Anterior cingulate cortex (tissue), 58 donors: ENCODE measurements around the gene FKBP5.
A peak's percentile ranks its signal among the peaks of the same experiment; 100 is the strongest.

Experiments
- DNase-seq, 58 donors: peaks; one replicate each; lab custom pipeline; 2025; lab: John Stamatoyannopoulos, UW

The FKBP5 gene

DNA sequence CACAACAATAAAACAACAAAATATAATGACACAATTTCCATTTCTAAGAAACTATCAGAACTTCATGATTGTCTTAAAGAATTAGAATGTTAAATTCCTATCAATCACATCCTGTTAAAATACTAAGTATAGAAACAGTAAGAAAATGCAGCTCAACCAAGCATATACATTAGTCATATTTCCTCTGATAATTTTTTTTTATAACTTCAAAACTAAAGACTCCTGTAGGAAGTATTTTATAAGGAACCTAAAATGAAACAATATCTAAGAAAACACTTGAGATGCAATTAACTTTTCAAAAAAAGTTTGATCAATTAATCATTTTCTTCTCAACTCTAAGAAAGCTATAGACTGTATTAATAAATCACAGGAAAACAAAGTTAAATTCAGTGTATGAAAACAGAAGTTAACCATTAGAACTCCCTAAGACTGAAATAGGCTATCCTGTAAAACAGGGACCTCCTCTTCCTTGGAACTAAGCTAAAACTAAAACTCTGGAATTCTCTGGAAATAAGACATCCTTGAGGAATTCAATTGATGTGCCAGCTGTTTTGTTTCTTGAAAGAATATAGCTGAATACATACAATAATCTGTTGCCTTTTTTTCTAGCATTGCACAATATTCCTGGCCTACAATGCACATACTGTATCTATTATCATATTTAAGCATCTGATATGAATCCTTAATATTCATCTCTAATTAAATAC is 19.8 kb downstream of the FKBP5 start:
- DNase-seq: no peak

DNA sequence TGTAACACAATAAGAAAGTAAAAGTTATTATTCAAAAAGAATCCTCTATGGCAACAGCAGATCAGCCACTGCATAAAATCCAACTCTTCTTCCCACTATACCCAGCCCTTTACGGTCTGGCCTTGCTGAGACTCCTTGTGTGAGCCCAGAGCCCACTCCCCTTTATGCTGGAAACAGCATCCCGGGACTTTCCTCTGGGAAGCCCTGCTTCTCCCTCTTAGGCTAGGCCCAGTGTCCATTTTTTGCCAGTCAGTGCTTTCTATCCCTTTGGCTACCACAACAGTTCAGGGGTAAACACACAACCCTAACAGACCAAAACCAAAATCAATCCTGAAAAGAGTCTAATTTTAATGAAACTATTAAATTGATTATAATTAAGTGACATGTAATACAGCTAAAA is 20.6 kb downstream of the FKBP5 start:
- no peak for DNase-seq

DNA sequence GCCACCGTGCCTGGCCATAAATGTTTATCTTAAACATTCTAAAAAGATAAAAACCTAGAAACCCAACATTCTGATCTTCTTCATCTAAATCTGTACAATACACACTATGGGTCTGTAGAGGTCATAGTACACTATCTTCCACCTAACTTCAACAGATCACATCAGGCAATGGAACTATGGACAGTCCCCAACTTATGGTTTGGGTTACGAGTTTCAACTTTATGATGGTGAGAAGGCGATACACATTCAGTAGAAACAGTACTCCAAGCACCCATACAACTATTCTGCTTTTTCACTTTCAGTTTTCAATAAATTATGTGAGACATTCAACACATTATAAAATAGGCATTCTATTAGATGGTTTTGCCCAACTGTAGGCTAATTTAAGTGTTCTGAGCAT is 23.1 kb downstream of the FKBP5 start:
- no peak for DNase-seq

DNA sequence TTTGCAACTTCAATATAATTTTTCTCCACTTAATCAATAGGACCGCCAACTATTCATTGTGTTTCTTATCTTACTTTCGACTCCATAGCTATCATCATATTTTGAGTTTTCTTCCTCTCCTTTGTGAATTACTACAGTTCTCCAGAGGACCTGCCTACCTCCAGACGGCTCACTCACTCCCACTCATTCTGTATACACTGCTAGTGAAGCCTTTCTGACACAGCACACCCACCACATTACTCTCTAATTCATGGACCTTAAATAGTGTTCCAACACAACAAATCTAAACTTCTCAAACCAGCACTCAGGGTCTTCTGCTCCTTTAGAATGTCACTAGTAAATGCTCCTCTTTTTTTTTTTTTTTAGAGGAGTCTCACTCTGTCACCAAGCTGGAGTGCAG is 23.8 kb downstream of the FKBP5 start:
- no peak for DNase-seq

DNA sequence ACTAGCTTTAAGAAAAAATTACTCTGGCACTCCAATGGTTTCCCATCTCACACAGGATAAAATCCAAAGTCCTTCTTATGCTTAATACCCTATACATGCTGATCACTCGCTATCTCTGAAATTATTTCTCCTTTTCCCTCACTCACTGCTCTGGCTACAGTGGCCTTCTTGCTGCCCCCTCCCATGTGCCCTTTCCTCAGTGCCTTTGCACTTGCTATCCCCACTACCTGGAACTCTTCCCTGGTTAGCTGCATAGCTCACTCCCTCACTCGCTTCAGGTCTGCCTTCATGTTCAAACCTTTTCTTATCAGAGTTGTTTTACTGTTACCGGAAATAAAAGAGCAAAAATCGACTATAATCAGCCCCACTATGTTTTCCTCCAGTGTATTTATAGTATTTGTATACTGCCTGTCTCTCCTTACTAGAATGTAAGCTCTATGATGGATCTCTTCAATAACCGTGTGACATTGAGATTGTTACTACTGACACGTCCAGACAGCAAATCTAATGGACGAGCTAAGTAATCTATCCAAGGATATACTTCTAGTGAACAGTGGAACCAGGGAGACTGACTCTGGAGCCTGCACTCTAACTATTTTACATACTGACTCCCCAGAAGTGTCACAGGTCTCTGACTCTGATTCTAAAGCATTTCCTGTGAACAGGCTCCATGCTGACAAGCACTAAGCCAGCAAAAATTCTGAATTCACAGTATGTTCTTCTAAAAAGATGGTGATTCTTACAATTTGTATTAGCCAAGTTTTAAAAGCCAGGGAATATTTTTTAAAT is 25.1 kb downstream of the FKBP5 start:
- DNase-seq: peak in 1 of 58 donors; percentile 0

DNA sequence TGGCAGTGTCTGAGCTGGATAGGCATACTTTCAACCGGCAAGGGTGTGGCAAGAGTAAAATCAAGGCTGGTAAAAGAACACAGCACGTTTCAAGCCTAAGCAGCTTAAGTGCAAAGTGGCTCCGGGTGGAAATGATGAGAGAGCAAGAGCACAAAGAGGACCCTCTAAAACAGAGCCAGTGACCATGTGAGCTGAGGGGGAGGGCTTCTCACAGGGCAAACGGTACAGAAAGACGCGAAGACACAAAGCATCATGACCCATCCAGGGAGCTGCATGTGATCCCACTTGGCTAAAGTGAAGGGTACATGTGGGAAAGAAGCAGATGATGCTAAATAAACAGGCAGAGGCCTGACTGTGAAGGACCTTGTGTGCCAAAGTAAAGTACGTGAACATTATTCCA is 25.7 kb downstream of the FKBP5 start:
- DNase-seq: peak in 4 of 58 donors; percentile 4 to 14 (median 7)

DNA sequence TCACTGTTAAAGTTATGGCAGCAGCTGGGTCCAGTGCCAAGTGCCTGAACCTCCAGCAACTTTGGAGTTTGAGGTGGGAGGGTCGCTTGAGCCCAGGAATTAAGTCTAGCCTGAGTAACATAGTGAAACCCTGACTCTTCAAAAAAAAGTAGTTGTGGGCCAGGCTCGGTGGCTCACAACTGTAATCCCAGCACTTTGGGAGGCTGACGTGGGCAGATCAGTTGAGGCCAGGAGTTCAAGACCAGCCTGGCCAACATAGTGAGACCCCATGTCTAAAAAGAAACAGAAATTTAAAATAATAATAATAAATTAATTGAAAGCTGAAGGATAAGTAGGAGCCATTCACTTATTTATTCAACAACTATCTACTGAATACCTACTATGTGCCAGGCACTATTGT is 33.8 kb downstream of the FKBP5 start:
- DNase-seq: no peak

DNA sequence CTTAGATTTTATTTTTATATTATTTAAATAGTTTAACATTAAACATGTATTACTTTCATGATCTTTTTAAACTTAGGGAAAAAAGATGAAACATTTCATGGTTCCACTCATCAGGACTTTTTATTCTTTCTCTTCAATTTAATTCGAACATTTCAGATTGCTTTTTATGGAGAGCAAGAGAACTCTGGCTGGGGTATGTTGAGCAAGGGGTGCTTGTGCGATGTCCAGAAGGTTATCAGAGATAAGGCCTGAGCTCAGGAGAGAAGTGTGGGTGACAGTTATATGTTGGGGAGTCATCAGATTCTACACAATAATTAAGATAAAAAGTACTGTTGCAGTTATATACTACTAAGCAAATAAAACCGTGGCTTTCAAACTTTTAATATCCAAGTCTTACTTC is 37.5 kb downstream of the FKBP5 start:
- DNase-seq: no peak

DNA sequence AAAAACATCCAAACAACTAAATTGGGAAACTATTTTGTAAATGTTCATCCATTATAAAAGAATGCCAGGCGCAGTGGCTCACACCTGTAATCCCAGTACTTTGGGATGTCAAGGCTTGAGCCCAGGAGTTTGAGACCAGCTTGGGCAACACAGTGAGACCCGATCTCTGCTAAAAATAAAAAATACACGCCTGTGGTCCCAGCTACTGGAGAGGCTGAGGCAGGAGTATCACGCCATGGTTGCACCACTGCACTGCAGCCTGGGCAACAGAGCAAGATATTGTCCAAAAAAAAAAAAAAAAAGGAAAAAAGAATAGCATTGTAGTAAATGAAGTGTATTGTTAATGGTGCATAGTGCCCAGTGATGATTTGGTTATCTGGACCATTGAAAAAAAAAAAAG is 38.7 kb downstream of the FKBP5 start:
- peak in 5 of 58 donors; percentile 1 to 26 (median 12) for DNase-seq

DNA sequence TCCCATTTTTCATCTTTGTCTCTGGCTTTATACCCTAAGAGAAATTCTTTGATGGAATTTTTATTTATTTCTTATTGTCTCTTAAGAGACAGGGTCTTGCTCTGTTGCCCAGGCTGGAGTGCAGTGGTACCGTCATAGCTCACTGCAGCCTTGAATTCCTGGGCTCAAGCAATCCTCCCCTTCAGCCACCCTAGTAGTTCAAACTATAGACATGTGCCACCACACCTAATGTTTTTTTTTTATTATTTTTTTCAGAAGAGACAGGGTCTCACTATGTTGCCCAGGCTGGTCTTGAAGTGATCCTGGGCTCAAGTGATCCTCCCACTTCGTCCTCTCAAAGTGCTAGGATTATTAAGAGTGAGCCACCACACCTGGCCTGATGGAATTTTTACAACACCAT is 40.5 kb downstream of the FKBP5 start:
- no peak for DNase-seq

DNA sequence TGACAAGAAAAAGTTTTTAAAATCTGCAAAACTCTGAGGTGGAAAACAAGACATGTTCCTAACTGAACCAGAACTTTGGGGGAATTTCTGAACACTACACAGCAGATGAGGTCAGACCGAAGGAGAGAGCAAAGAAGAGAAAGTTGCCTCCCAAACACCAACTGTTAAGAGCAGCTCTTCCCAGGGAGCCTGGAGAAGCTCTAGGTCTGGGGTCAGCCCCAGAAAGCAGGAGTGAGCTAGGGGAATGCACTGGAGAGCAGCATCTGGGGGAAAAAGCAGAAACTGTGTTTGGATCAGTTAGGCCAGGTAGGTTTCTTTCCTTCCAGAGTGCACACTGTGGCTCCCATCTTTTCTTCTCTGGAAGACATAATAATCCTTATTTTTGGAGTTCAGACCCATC is 41.3 kb downstream of the FKBP5 start:
- no peak for DNase-seq

DNA sequence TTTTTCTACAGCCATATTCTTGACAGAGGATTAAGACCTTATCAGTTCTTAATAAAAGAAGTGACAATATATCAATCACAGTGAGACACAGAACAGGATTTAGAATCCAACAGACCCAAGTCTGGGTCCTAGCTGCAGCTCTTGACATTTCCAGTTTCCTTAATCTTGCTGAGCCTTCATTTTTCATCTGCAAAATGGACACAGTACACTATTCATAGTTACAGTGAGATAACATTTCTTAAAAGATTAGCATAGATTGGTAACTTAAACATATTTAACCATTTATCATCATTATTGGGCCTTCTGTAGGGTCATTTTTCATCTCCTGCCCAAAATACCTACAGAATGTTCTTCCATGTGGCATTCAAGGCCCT is 45.6 kb downstream of the FKBP5 start:
- DNase-seq: no peak

DNA sequence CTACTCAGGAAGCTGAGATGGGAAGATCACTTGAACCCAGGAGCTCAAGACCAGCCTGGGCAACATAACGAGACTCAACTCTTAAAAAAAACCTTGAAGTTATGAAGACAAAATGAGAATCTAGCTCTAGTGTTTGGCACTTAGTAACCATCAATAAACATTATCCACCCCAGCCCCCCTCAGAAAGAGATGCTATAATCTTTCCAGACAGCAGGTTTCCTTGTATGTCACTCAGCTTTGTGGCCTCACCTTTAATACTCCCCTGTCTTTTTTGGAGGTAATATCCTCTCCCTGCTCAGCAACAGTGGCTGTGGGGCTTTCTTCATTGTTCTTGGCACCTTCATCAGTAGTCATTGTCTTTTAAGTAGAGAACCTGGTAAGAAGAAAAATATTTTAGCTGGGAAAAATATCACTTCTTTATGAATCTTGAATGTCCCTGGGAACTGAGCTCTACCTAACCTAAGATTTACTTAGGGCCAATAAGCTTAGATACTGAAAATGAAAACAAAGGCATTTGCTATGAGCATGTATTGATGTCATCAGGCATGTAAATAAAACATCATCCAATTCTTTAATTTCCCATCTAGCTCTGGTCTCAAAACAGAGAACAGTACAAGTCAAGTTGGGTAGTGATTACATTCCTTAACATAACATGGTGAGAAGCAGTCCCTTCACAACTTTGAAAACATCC is 46.1 kb downstream of the FKBP5 start:
- DNase-seq: no peak

DNA sequence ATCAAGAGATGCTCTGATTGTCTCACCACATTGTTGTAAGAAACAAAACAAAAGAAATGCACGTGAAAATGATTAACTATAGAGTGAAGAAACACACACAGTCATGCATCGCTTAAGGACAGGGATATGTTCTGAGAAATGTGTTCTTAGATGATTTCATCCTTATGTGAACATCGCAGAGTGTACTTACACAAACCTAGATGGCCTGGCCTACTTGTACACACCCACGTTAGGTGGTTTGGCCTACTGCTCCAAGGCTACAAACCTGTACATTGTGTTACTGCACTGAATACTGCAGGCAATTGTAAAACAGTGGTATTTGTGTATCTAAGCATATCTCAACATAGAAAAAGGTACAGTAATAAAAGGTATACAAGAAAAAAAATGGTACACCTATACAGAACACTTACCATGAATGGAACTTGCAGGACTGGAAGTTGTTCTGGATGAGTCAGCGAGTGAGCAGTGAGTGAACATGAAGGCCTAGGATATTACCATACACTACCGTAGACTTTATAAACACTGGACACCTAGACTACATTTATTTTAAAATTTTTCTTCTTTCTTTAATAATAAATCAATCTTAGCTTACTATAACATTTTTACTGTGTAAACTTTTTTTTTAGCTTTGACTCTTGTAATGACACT is 48.6 kb downstream of the FKBP5 start:
- DNase-seq: no peak

DNA sequence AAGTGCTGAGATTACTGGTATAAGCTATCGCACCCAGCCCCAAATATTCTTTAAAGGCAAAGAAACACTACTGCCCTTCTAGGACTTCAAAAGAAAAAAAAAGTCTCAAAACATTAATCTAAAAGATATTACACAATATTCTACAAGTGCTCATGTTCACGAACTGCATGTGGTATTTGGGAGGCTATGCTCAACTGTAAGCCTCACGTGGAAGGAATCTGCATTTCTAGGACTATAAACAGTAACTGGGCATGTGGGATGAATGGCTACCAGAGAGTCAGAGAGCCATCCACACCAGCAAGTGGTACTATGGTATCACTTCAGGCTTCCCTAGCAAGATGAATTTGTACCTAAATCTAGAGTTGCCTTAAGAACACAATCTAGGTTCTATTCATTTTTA is 50.0 kb downstream of the FKBP5 start:
- no peak for DNase-seq

DNA sequence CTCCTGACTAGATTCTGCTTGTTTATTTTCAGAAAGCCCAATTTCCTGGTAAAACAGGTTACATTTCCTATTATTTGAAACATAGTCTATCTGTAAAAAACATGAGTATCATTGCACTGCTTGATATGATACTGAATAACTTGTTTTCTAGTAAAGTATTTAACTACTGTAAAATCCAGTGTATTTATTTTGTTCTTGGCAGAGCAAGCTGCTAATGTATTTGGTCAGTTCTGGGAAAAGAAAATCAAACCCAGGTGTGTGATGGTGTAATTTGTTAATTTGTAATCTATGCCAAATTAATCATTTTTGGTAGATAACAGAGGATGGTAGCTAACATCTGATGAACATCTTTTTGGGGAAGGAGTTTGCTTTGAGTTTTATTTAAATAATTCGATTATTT is 50.8 kb downstream of the FKBP5 start:
- no peak for DNase-seq

DNA sequence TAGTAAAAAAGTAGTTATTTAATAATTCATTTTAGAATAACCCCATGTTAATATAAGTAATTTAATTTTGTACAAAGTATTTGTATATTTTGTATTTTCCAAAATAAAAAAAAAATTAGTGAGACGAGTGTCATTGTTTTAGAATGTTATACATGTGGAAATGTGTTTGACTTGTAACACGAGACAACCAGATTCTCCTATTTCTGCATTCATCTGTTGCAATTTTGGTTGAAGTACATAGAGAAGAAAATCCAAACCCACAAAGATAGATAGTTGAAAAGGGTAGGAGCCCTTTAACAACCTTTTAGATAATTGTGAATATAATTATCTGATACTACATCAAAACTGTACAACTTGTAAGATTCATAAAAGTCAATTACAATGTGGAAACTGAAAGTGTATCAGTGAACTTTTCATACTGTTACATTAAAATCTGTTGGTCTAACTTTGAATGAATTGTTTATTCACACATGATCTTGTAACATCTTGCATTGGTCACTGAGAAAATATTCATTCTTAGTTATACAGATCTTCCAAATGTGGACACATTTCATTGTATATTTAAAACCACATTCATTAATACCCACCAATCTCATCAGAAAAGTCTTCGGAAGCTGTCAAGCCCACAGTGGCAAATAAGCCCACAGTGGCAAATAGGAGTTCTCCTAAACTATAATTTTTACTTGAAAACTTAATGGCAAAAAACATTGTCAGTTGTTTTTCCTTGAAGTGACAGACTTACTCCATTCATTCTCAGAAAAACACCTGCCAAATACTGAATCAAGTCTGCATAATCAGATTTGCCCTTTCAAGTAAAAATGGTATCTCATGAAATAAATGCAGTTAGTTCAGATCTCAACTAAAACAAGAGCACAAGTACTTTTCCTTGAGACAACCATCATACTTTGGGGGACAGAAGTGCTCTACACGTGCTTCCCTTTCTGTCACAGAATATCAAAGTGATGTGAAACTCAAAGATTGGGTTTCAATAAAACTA is 52.8 kb downstream of the FKBP5 start:
- no peak for DNase-seq

DNA sequence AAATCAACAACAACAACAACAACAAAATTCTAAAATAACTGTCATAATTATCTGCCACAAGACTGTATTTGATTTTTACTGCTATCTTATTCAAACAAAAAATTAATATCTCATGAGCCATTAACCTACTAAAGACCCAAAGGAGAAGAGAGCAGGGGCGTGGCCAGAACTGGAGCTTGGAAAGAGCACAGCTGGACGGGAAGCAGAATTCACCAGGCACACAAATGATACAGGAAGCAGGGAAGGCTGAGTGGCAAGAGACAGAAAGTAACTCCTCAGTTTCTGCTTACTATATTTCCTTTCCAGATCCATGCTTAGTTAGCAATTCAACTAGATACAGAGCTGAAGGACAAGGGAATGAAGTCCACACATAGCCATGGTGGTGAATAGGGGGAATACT is 54.4 kb downstream of the FKBP5 start:
- DNase-seq: no peak

DNA sequence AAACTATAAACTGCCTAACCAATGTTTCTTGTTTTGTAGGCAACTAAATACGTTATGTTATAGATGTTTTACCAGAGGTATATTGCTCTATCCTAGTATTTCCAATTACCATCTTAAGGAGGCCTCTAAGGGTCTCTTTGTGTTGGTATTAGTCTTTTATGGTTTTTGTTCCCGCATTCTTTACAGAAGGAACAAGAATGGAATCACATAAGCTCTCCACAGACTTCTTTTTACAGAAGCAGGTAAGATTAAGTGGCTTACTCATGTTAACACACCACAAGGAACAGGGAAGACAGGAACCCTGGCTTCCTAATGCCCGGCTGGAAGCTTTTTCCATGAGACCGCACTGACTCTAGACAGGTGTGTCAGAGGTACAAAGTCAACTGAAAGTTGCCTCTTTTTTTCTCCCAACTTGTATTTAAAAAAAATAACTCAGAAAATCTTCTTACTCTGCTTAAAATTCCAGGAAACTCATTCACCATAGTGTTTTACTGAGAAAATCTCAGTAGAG is 55.1 kb downstream of the FKBP5 start:
- DNase-seq: no peak
